ENCODE data around the gene PSD4.

Gene PSD4

GRCh38 chr2:113212245-113213060 is 38.7 kb downstream of the PSD4 start:
- TF ChIP-seq, protein P1, sequence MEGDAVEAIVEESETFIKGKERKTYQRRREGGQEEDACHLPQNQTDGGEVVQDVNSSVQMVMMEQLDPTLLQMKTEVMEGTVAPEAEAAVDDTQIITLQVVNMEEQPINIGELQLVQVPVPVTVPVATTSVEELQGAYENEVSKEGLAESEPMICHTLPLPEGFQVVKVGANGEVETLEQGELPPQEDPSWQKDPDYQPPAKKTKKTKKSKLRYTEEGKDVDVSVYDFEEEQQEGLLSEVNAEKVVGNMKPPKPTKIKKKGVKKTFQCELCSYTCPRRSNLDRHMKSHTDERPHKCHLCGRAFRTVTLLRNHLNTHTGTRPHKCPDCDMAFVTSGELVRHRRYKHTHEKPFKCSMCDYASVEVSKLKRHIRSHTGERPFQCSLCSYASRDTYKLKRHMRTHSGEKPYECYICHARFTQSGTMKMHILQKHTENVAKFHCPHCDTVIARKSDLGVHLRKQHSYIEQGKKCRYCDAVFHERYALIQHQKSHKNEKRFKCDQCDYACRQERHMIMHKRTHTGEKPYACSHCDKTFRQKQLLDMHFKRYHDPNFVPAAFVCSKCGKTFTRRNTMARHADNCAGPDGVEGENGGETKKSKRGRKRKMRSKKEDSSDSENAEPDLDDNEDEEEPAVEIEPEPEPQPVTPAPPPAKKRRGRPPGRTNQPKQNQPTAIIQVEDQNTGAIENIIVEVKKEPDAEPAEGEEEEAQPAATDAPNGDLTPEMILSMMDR (IDR thresholded peaks at IDR 0.05): no peak

DNA sequence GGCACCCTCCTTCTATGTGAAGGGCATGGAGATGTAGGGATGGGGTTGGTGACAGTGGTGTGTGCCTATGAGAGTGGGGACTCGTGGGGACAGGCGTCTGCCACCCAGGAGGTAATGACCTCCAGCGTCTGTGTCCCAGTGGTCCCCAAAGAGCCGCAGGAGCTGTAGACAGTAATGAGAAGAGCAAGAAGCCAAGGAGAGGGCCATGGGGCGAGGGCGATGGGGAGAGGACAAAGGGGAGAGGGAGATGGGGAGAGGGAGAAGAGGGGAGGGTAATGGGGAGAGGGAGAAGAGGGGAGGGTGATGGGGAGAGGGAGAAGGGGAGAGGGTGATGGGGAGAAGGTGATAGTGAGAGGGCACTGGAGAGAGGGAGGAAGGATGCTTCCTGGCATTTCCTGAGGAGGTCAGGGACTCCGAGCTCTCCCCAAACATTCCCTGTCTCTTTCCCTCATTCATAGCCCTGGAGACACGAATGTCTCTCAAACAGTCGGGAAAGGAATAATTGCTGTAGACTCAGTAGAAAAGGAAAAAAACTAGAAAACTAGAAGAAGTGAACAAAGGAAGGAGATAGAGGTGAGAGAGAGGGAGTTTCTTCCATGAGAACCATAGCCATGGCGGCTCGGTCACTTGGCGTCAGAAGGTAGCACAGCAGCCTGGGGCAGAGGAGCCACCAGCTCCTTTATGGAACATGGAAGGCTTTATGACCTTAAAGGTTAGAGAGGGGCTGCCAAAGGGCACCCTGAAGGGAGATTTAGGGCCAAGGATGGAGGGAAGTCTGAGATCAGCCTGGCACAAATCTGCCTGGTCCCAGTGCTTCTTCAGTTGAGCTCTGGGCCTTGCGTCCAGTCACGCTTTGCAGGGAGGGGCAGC is 39.5 kb downstream of the PSD4 start:
- TF ChIP-seq, protein P1 (IDR thresholded peaks at IDR 0.05): no peak

DNA sequence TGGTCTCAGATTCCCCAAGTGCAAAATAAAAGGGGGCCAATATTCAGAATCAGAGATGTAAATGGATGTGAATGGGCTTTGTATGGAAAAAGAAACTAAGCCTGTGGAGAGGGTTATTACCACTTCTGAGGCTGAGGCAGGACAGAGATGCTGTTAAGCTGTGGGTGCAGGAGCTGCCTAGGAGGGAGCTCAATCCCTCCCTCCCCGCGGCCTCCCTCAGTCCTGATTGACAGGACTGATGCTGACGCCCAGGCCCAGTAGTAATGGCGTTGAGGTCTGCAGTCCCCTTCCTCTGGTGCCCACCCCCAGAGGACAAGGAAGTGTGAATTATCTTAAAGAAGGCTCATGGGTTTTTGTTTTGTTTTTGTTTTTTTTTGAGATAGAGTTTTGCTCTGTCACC is 40.4 kb downstream of the PSD4 start:
- TF ChIP-seq, protein P1 (IDR thresholded peaks at IDR 0.05): no peak

DNA sequence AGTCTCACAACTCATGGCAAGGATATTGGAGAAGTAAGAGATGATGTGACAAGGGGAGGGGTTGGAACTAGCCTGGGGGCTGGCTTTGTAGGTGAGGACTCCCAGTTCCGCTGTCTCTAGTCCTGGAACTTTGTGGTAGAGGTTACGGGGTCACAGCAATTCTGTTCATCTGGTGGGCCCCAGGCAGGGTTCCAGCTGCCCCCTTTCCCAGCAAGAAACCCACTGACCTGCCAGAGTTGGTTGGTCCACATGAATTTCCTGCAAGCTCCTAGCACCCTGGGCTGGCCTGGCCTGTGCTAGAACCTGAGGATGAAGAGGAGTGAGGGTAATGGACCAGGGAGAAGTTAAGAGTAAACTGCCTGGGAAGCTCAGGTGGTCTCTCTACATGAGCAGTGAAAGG is 41.3 kb downstream of the PSD4 start:
- TF ChIP-seq, protein P1 (IDR thresholded peaks at IDR 0.05): no peak

DNA sequence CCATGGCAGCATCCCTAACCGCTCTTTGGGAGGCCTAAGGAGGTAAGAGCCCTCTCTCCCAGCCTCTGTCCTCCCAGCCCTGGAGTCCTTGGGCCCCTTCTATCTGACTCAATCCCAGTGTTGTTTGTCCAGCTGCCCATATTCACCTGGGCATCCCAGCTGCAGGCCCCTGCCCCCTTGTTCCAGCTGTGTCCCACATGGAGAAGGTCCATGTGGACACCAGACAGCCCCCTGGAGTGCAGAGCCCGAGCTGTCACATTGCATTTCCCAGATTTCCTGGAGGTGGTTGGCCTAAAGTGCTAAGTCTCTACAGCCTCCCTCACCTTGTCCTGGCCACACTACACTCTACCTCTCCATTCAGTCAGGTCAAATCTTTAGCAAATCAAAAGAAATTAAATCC is 42.5 kb downstream of the PSD4 start:
- TF ChIP-seq, protein P1 (IDR thresholded peaks at IDR 0.05): no peak

DNA sequence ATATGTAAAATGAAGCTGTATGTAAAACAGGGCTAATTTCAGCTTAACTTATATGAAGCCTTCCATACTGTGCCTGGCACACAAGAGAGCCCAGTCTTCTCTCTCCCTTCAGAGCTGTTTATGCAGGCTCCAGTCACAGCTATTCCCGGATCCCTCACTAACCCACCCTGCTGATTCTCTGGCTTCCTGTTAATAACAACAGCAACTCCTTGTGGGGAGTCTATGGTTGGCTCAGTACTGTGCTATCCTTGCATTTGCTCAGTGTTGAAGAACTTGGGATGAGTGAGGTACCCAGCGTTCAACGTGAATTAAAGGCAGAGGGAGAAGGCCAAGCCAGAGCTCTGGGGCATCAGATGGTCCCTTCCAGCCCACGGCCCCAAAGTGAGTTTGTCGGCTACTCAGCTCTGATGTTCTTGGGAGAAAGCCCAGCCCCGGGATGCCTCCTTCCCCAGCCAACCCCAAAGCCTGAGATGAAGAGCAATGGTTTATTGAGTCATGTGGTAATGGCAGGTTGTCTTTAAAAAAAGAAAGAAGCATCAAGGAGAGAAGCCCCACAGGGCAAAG is 43.2 kb downstream of the PSD4 start:
- TF ChIP-seq, protein P1 (IDR thresholded peaks at IDR 0.05): no peak

DNA sequence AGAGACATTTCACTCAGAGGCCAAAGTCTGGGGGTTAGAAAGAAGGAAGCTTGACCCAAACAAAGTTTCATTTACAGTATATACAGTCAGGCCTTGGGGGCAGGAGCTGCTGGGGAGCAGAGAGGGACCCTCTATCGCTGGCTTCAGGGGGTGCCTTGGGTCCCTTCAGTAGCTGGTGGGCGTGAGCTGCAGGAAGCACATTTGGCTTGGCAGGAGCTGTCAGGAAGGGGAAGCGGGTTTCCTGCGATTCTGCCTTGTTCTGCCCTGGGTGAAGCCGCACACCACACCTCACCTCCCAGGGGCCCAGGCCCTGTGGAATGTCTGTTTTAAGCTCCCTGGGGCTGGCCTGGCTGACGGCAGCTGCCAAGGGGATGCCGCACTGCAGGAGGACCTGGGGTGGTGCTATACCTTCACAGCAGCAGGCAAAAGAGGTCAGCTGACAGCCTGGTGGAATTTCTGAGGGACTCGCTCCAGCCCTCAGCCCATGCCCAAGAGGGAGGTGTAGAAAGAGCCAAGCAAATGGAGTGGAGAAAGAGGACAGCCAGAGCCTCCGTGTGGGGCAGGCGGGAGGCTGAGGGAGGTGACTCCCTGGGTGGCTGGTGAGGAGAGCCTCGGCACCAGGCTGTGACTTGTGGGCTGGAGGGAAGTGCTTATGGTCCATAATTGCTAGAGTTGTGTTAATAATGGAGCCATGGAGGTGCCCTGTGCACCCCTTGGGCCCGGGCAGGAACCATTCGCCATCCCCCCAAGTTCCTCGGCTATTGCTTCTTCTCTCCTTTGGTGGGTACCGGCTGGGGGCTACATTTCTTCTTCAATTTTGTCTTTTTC is 43.9 kb downstream of the PSD4 start:
- TF ChIP-seq, protein P1 (IDR thresholded peaks at IDR 0.05): no peak

Measured in LNCAP (cell line).